Mucosa of rectum (tissue), 2 donors: ENCODE measurements around the gene CCDC90B.
"Not testable (repeated sequence)": the region's sequence is repeated elsewhere in the genome, so short reads cannot be mapped to it uniquely, and the experiment has no call there.

Experiments
- H3K27ac ChIP-seq, 2 donors: one replicate each; pipeline ENCODE4 v1.7.0; 2013; ENCODE audit warnings: inconsistent platforms in 2 of 2, low read depth in 2 of 2, low read length in 2 of 2
- H3K27me3 ChIP-seq, 2 donors: one replicate each; pipeline ENCODE4 v1.7.0; 2013; ENCODE audit warnings: low read length in 2 of 2; ENCODE audit not compliant: control insufficient read depth in 2 of 2, insufficient read depth in 2 of 2
- H3K36me3 ChIP-seq, 2 donors: one replicate each; pipeline ENCODE4 v1.7.0; 2013; ENCODE audit warnings: low read length in 2 of 2; ENCODE audit not compliant: control insufficient read depth in 2 of 2, insufficient read depth in 2 of 2
- H3K4me1 ChIP-seq, 2 donors: one replicate each; pipeline ENCODE4 v1.7.0; 2013; ENCODE audit warnings: low read length in 2 of 2, mild to moderate bottlenecking in 1 of 2; ENCODE audit not compliant: control insufficient read depth in 2 of 2, insufficient read depth in 2 of 2
- H3K4me3 ChIP-seq, 2 donors: one replicate each; pipeline ENCODE4 v1.7.0; 2013; ENCODE audit warnings: low read length in 2 of 2
- H3K9ac ChIP-seq, 2 donors: one replicate each; pipeline ENCODE4 v1.7.0; 2013; ENCODE audit warnings: low read length in 2 of 2, low read depth in 1 of 2, mild to moderate bottlenecking in 1 of 2
- H3K9me3 ChIP-seq, 2 donors: one replicate each; pipeline ENCODE4 v1.7.0; 2013; ENCODE audit warnings: low read length in 2 of 2; ENCODE audit not compliant: control insufficient read depth in 2 of 2
- donor health status: healthy.
- donor health status: Normal muscosa, but diverticular disease.

Gene CCDC90B

GRCh38 chr11:83312430-83312829, 26.3 kb upstream of the CCDC90B start:
- H3K4me3 ChIP-seq: no peak overlapping the region
- no peaks in the 10 kb centered on the region for H3K36me3 ChIP-seq
- no peaks in the 10 kb centered on the region for H3K27me3 ChIP-seq
- no peaks in the 10 kb centered on the region for H3K9me3 ChIP-seq
- no peaks in the 10 kb centered on the region for H3K4me1 ChIP-seq
- no peak overlapping the region for H3K9ac ChIP-seq
- H3K27ac ChIP-seq: no peak overlapping the region

GRCh38 chr11:83311701-83312100, 25.5 kb upstream of the CCDC90B start:
- no peaks in the 10 kb centered on the region for H3K4me1 ChIP-seq
- H3K9ac ChIP-seq: no peak overlapping the region
- no peaks in the 10 kb centered on the region for H3K27me3 ChIP-seq
- no peaks in the 10 kb centered on the region for H3K9me3 ChIP-seq
- no peak overlapping the region for H3K4me3 ChIP-seq
- H3K27ac ChIP-seq: no peak overlapping the region
- H3K36me3 ChIP-seq: no peaks in the 10 kb centered on the region

GRCh38 chr11:83310718-83311117, 24.6 kb upstream of the CCDC90B start:
- no peak overlapping the region for H3K27ac ChIP-seq
- H3K9ac ChIP-seq: no peak overlapping the region
- H3K4me1 ChIP-seq: no peaks in the 10 kb centered on the region
- H3K9me3 ChIP-seq: no peaks in the 10 kb centered on the region
- H3K36me3 ChIP-seq: no peaks in the 10 kb centered on the region
- H3K27me3 ChIP-seq: no peaks in the 10 kb centered on the region
- no peak overlapping the region for H3K4me3 ChIP-seq

- not testable (repeated sequence) for H3K27me3 ChIP-seq
Measured at GRCh38 chr11:83308536-83308935, 22.4 kb upstream of the CCDC90B start.

GRCh38 chr11:83306200-83307080, 20.3 kb upstream of the CCDC90B start:
- Histone ChIP-seq H3K36me3 (no peaks in the 10 kb centered on the region), H3K27ac (no peak overlapping the region), H3K4me3 (no peak overlapping the region), H3K9ac (no peak overlapping the region), H3K27me3 (peaks cover 0 to 3% of the 10 kb centered on the region in 2 donors), H3K9me3 (no peaks in the 10 kb centered on the region), H3K4me1 (no peaks in the 10 kb centered on the region)

More at GRCh38 chr11:83308536-83308935, 22.4 kb upstream of the CCDC90B start:
- not testable (repeated sequence) for H3K4me1 ChIP-seq, H3K4me3 ChIP-seq, H3K27ac ChIP-seq, H3K36me3 ChIP-seq, H3K9me3 ChIP-seq, H3K9ac ChIP-seq

- Histone ChIP-seq H3K9ac (no peak overlapping the region), H3K9me3 (no peaks in the 10 kb centered on the region), H3K27me3 (peaks cover 0 to 3% of the 10 kb centered on the region in 2 donors), H3K27ac (no peak overlapping the region), H3K36me3 (no peaks in the 10 kb centered on the region), H3K4me1 (no peaks in the 10 kb centered on the region), H3K4me3 (no peak overlapping the region)
Measured at GRCh38 chr11:83303316-83303715, 17.1 kb upstream of the CCDC90B start.

- H3K9ac ChIP-seq: no peak overlapping the region
- H3K9me3 ChIP-seq: no peaks in the 10 kb centered on the region
- H3K36me3 ChIP-seq: no peaks in the 10 kb centered on the region
- no peak overlapping the region for H3K27ac ChIP-seq
- peaks cover 0 to 3% of the 10 kb centered on the region in 2 donors for H3K27me3 ChIP-seq
- no peaks in the 10 kb centered on the region for H3K4me1 ChIP-seq
- H3K4me3 ChIP-seq: no peak overlapping the region
Measured at GRCh38 chr11:83302151-83302550, 16.0 kb upstream of the CCDC90B start.

- Histone ChIP-seq H3K4me1 (no peaks in the 10 kb centered on the region), H3K27ac (no peak overlapping the region), H3K9ac (no peak overlapping the region), H3K27me3 (peaks cover 0 to 3% of the 10 kb centered on the region in 2 donors), H3K4me3 (no peak overlapping the region), H3K9me3 (no peaks in the 10 kb centered on the region), H3K36me3 (no peaks in the 10 kb centered on the region)
Measured at GRCh38 chr11:83299681-83300080, 13.5 kb upstream of the CCDC90B start.

GRCh38 chr11:83294208-83294607, 8.0 kb upstream of the CCDC90B start:
- H3K4me3 ChIP-seq: no peak overlapping the region
- H3K9ac ChIP-seq: no peak overlapping the region
- H3K9me3 ChIP-seq: no peaks in the 10 kb centered on the region
- no peaks in the 10 kb centered on the region for H3K36me3 ChIP-seq
- H3K27me3 ChIP-seq: no peaks in the 10 kb centered on the region
- no peaks in the 10 kb centered on the region for H3K4me1 ChIP-seq
- H3K27ac ChIP-seq: no peak overlapping the region

- H3K27ac ChIP-seq: no peak overlapping the region
- no peaks in the 10 kb centered on the region for H3K36me3 ChIP-seq
- no peak overlapping the region for H3K4me3 ChIP-seq
- no peaks in the 10 kb centered on the region for H3K27me3 ChIP-seq
- H3K9ac ChIP-seq: no peak overlapping the region
- no peaks in the 10 kb centered on the region for H3K9me3 ChIP-seq
- H3K4me1 ChIP-seq: no peaks in the 10 kb centered on the region
Measured at GRCh38 chr11:83293457-83293774, 7.2 kb upstream of the CCDC90B start.
